GM19467 (cell line): ENCODE measurements around the gene RASGRP3.
A peak's percentile ranks its signal among the peaks of the same experiment; 100 is the strongest.
"Not testable (repeated sequence)": the region's sequence is repeated elsewhere in the genome, so short reads cannot be mapped to it uniquely, and the experiment has no call there.

ENCODE experiments used
- ATAC-seq: cut with Tn5 transposase; IDR thresholded peaks from one replicate; pipeline ENCODE4 v1.9.1; 2021; ENCODE audit warnings: mild to moderate bottlenecking, moderate library complexity; ENCODE audit not compliant: unreplicated experiment

RASGRP3 gene

GRCh38 chr2:33457556-33458247 lies 18.7 kb upstream of the RASGRP3 start:
- ATAC-seq: no peak

DNA sequence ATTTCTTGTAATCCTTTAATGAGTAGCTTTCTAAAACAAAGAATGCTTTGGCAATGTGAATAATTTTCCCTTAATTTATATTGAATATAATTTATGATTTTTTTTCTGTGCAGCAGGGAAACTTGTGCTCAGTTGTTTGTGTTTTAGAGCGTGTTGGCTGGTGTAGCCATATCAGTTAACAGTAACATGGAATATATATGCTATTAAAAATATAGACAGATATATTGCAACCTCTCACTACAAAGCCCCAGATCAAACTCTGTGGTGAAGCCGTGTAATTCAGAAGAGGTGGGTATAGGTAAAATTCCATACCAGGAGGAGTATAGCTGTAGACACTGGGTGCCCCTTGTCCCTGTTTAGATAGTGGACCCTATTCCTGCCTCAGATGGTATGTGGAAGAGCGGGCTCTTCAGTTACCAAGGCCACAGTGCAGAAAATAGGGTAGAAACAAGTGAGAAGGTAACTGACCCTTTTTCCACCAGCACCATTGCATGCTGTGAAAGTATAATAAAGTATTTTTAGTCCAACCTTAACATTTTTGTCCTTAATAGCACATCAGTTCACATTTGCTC lies 18.1 kb upstream of the RASGRP3 start:
- ATAC-seq: no peak

DNA sequence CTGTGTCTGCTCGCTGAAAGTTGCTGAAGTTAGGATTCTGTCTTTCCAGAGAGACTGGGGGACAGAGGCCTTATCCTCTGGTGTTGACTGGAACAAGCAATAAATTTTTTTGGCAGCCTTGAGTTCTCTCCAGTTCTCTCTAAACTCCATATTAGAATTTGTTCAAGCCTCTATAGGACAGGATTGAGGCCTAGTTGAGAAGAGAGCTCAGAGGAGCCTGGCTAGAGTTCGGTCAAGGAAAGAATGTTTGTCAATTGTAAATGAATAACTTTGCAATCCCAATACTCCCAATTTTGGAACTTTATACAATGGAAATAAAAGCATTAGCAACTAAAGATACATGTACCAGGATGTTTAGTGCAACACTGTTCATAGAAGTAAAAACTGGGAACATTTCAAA lies 16.7 kb upstream of the RASGRP3 start:
- ATAC-seq: no peak

DNA sequence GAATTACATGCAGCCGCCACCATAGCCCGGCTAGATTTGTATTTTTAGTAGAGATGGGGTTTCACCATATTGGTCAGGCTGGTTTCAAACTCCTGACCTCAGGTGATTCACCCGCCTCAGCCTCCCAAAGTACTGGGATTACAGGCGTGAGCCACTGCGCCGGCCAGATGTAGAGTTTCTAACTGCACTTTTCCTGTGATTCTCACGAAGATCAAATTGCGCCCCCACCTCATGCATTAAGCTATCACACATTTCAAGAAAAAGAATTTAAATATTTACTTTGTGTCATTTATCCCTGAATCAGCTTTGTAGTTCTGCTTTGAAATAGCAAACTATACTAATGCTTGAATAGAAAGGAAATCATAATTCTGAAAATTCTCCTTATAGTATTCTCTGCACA lies 13.9 kb upstream of the RASGRP3 start:
- ATAC-seq: not testable (repeated sequence)

GRCh38 chr2:33467413-33467812 lies 9.0 kb upstream of the RASGRP3 start:
- ATAC-seq: no peak

- ATAC-seq: no peak
Observed at GRCh38 chr2:33469238-33469637, 7.2 kb upstream of the RASGRP3 start.

GRCh38 chr2:33475224-33476130 lies 972 bp upstream of the RASGRP3 start:
- peak; percentile 43 for ATAC-seq

GRCh38 chr2:33476793-33477190 lies 343 bp downstream of the RASGRP3 start:
- no peak for ATAC-seq

DNA sequence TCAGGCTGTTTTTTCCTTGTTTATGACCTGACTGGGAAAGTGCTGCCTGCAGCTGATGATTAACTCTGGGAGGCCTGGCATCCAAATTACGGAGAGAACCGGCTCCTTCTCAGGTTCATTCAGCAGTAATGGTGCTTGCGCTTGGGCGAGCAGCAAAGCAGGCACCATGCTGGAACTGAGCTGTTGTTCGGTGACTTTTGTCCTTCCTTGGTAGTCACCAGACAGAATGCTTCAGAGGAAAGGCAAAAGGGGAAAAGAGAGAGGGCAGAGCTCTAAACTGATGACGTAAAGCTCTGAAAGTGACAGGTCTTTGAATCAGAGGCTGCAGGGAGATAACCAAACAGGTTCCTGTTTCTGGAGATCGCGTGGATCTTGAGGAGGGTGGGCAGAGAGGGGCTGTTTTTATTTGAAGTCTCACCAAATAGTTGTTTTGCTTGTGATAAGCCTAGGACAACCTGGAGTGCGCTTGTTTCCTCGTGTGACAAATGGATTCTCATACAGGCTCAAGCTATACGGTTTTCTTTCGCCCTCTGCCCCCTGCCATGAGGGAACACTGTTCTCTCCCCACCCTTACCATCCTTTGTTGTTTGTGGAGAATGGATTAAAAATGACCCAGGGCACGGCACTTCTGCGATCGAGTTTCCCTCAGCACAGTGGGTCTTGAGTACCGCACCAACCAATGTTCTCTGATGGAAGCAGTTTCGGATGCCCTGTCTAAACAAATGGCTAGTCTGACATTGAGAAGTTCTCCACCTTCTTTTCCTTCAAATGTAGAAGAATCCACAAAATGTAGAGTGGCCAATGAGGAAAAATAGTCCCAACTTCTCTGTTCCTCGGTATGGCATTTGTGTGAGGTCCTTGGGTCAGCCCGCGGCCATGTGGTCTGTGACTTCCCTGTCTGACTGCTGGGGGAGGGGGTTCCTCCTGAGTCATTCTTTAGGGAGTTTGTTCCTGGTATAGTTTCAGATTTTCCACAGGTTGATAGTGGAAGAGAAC lies 1.3 kb downstream of the RASGRP3 start:
- ATAC-seq: peak; percentile 31

DNA sequence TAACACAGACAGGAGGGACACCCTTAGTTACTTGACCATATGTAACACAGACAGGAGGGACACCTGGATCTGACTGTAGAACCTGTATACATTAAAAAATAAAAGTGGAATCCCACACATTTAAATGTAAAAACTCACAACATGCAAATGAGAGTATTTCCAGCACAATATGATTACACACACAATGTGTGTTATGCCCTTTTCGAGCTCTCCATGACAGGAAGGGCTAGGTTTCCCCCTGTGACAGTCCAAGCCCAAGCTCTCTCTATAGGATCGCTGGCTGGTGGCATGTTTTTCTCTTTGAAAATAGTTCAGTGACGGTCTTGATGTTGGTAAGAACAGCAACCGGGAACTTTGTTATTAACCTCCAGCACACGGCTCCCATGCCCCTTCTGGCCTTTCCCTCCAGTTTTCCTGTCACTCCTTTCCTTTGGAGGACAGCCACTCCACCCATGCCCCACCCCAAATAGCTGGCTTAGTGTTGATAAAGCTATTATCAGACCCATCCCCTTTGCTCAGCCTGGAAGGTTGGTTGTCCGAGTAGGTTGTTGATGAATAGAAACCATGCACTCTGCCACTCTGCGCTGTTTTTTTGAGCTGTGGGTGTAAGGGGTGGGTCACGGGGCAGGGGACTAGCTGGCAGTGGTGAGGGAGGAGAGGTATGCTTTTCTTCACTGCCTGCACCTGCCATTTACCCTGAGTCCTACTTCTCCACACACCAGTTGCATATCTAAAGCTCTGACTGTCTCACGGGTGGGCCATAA lies 2.7 kb downstream of the RASGRP3 start:
- ATAC-seq: no peak

DNA sequence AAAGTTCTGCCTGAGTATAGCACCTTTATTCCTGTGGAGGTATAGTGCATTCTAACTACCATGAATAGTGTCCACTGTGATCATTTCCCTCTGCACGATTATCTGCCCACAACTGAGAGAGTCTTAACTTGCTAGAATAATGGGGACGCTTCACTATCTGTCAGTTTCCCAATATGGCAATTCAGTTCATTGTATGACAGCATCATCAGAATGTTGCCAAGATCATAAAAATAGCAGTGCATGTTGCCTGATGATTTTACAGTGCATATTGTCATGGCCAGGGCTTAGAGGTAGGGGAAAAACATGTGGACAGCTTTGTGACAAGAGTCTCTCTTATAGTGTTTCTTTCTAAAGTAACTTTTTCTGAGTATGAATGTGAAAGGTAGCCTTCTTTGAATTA lies 6.1 kb downstream of the RASGRP3 start:
- no peak for ATAC-seq

DNA sequence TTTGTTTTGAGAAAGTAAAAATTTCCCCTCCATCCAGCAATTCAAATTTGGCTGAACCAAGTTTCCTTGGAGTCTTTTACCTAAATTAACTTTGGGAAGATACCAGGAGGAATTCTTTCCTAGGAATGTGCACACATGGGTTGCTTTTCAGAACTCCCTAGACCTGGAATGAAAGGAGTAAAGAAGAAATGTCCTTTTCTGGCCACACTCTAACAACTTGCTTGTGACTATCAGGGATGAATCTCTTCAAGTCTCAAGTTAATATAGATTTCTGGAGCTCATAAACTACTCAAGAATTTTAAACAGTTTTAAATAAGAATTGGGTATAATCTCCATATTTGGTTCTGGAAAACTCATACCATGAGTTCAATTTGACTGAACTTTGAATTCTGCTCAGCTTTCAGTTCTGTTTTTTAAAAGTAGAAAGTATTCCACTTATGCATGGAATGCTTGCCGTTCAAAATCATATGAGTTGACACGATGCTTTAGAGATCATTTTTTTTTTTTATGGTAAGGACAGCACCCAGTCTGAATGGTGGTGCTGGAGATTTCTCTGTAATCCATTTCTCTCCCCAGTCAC lies 7.7 kb downstream of the RASGRP3 start:
- ATAC-seq: peak; percentile 15

DNA sequence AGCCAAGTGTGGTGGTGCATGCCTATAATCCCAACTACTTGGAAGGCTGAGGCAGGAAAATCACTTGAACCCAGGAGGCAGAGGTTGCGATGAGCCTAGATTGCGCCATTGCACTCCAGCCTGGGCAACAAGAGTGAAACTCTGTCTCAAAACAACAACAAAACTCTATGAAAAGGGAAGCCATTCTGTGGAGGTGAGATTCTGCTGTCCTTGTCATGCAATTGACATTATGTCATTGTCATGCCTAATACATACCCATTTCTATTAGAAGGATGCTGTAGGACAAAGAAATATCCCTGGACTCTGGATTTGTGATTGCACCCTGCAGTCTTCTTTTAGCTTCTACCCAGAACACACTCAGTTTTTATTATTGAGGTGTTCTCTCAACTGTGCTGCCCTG lies 8.6 kb downstream of the RASGRP3 start:
- ATAC-seq: no peak

- no peak for ATAC-seq
Observed at GRCh38 chr2:33486544-33486943, 10.1 kb downstream of the RASGRP3 start.

GRCh38 chr2:33488178-33488690 lies 11.8 kb downstream of the RASGRP3 start:
- peak; percentile 32 for ATAC-seq

- peak; percentile 43 for ATAC-seq
Observed at GRCh38 chr2:33488715-33489540, 12.5 kb downstream of the RASGRP3 start.

DNA sequence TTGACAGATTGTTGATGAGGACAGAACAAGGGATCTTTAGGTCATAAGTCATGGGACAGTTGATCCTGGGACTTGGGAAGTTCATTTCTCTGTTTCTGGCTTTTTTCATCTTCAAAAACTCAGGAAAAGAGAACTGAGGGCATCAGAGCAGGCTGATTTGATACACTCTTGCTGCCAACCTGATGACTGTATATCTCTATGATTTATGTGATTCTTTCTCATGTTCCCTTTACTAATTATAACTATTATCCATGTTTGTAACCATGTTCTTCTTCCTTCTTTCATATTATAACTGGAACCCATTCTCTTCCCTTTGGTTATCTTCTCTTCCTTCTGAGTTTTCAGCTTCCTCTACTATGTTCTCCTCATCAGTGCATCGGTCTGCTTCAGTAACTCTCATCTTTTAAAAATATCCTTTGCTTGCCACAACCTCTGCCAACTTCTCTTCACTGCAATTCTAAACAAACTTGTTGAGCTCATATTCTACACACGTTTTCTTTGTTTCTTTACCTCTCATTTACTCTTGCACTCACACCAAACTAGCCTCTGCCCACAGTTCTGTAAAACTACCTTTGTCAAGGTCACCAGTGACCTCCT lies 13.5 kb downstream of the RASGRP3 start:
- ATAC-seq: no peak

DNA sequence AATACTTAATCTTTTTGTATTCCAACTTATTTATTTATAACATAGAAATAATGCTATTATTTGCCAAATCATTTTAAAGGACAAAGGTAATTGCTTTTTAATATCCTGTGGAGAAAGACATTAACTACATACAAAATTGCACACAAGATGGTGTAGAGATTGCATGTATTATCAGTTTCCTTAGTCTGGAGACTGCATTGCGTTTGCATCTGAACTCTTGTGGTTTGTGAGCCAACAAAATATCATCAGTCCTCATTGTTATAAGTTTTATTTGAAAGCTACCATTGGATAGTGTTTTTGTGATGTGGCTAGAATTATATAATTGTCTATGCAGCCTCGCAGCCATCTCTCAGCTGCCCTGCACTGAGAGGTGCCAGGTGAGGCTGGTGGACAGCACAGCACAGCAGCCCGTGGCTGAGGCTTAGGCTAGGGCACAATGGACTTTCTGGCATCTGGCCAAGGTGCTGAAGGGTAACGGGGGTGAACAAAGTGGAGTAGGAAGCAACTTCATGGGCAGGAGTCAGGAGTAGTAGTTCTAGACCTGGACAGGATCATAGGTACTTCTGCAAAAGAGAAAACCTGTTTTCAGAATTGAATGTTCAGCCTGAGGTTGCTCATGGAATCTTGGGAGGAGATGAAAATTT lies 15.1 kb downstream of the RASGRP3 start:
- ATAC-seq: no peak
